Measurements from ENCODE around the gene KLHL10. TPM values are rescaled to one million over a fixed set of nuclear protein-coding genes. Genes with fewer than 3 reads are reported as not detected.
"Not testable (repeated sequence)": the region's sequence is repeated elsewhere in the genome, so short reads cannot be mapped to it uniquely, and the experiment has no call there.

KLHL10 gene
- total RNA-seq, 1 donor from 2014 or later: not detected

DNA sequence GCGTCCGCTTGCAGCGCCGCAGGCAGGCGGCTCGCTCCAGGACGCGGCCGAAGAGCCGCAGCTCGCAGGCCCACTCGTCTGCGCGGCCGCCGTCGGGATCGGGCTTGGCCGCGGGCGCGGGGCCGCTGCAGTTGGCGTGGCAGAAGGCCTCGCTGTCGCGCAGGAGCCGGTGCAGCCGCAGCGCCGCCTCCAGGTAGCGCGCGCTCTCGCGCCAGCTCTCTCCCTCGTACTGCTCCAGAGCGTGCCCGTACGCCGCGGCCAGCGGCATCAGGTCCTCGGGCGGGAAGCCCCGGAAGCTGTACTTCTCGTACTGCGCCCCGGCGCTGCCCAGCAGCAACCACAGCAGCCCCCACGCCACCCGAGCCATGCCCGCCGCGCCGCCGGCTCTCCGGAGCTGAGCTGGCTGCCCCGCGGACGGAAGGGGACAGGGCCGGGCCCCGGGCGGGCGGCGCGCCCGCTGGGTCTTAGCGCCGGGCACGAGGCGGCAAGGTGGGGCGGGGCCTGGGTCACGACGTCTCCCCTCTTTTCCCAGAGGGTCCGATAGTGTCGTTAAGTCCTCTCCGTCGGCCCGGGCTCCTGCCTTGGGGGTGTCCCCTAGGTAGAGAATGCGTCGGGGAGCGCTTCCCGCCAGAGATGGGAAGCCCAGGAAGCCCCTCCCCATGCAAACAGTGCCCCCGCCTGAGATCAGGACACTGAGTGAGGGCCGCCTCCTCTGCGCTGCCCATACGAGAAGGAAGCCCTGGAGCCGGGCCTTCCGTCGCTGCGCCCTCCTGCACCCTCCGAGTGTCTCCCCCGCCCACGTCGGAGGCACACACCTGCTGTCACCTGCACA lies 25.9 kb upstream of the KLHL10 start, which contains the start of gene P3H4:
Gene P3H4, minus strand, starts transcription at position 401 of the 832 bp plus-strand sequence. Its CDS starts 34 bp downstream, at position 367.
- ATAC-seq (peak; percentile 87), DNase-seq (ENCODE audit: missing footprints) (peak; percentile 88)
- intact Hi-C loops (cut with DNase I): loop anchor here (1.0 kb wide), 1 partner anchor 38 kb away; no protein-coding TSS in a partner anchor

DNA sequence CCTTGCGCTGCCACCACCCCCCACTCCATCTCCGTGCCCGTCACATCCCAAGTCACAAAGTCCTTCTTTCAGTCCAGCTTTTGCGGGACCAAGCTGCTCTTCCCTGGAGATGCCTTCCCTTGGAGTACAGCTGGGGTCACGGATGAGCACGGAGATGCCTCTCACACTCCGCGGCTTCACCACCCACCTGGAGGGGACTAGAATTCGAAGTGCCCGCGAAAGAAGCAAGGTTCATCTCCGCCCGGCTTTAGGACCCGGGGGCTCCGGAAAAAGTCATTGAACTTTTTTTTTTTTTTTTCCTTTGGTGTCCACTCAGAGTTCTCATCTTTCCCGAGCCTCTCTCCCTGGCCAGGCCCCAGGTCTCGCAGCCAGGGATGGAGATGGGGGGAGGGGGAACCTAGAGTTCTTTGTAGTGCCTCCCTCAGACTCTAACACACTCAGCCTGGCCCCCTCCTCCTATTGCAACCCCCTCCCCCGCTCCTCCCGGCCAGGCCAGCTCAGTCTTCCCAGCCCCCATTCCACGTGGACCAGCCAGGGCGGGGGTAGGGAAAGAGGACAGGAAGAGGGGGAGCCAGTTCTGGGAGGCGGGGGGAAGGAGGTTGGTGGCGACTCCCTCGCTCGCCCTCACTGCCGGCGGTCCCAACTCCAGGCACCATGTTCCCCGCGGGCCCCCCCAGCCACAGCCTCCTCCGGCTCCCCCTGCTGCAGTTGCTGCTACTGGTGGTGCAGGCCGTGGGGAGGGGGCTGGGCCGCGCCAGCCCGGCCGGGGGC lies 25.1 kb upstream of the KLHL10 start, which contains the start of gene FKBP10:
Gene FKBP10, plus strand, starts transcription at position 624 of the 771 bp plus-strand sequence. Its CDS starts 31 bp downstream, at position 655.
- DNase-seq (ENCODE audit: missing footprints): no peak
- intact Hi-C loops (cut with DNase I): no loop called here
- peak; percentile 55 for ATAC-seq

DNA sequence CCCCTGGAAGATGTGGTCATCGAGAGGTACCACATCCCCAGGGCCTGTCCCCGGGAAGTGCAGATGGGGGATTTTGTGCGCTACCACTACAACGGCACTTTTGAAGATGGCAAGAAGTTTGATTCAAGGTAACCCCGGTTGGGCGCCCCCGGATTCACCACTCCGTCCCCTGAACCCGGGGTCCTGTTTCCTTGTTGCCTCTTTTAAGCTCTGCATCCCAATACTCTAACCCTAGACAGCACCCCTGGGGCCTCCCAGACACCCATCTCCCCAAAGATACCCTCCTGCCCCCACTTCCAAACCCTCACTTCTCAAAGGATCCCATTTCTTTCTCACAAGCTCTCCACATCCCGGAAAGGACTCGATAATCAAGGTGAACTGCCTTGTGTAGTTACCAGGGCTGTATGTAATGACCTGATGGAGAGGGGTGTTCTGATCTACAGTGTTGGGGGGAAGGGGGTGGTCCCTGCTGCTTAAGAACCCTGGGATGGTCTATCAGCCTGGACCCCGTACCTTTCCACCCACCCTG lies 24.4 kb upstream of the KLHL10 start:
- no peak for DNase-seq (ENCODE audit: missing footprints)
- intact Hi-C loops (cut with DNase I): no loop called here
- no peak for ATAC-seq

DNA sequence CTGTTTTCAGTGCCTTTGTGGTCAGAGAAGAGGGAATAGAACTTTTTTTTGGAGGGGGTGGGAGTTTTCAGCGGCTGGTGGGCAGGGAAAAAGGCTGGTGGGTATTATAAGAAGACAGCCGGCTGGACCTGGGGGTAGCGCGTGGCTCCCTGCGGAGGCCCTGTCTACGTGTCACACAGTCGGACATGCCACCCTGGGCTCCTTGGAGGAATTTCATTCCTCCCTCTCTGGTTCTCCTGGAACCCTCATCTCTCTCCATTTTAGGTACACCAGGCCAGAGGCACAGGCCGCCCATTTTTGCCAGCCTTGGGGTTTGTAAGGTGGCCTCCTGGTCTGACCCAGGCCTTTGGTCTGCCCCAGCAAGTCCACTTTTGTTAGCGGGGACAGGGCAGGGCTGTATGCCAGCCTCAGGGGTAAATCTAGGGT lies 23.9 kb upstream of the KLHL10 start:
- ATAC-seq: no peak
- intact Hi-C loops (cut with DNase I): no loop called here
- DNase-seq (ENCODE audit: missing footprints): no peak

DNA sequence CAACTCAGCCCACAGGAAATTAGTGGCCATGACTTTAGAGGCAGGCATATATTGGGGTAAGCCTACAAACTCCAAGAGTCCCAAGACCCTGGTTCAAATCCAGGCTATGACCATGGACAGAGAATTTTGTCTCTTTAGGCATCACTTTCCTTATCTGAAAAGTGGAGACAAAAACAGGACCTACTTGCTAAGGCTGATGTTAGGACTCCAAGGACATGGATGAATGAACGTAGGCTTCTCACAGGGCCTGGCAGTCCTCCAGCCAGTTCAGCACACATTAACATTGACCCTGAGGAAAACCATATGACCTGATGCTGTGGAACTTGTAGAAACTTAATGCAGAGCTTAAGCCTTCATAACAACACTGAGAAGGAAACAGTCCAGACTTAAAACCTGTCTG lies 23.4 kb upstream of the KLHL10 start:
- ATAC-seq: no peak
- no peak for DNase-seq (ENCODE audit: missing footprints)
- intact Hi-C loops (cut with DNase I): no loop called here

DNA sequence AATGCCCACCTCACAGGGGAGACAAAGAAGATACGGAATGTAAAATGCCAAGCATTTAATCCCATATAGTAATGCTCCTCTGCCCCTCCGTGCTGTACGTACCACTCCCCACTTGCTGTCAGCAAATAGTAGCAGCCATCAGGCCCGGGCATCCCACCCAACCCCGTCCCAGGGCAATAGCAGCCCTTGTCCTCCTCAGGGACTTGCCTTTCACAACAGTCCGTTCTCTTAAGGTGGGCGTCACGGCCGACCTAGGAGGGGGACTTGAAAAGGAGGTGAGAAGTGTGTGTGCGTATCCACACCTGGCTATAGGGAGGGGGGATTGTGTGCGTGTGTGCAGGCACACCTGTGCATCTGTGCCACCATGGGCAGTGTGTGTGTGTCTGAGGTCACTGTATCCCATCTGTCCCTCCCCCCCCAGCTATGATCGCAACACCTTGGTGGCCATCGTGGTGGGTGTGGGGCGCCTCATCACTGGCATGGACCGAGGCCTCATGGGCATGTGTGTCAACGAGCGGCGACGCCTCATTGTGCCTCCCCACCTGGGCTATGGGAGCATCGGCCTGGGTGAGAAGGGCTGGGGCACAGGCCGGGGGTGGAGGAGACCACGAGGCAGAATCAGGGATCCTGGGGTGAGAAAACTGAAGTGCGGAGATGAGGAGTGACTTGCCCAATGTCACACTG lies 20.8 kb upstream of the KLHL10 start:
- intact Hi-C loops (cut with DNase I): no loop called here
- no peak for DNase-seq (ENCODE audit: missing footprints)
- no peak for ATAC-seq

DNA sequence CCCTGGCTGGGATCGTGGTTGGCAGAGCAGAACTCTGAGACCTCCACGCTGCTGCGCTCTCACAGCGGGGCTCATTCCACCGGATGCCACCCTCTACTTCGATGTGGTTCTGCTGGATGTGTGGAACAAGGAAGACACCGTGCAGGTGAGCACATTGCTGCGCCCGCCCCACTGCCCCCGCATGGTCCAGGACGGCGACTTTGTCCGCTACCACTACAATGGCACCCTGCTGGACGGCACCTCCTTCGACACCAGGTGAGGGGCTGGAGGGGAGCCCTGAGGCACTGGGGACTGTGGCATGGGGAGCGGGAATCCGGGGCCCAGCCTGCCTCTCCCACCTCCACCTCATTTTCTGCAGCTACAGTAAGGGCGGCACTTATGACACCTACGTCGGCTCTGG lies 19.6 kb upstream of the KLHL10 start:
- DNase-seq (ENCODE audit: missing footprints): no peak
- no peak for ATAC-seq
- intact Hi-C loops (cut with DNase I): no loop called here

DNA sequence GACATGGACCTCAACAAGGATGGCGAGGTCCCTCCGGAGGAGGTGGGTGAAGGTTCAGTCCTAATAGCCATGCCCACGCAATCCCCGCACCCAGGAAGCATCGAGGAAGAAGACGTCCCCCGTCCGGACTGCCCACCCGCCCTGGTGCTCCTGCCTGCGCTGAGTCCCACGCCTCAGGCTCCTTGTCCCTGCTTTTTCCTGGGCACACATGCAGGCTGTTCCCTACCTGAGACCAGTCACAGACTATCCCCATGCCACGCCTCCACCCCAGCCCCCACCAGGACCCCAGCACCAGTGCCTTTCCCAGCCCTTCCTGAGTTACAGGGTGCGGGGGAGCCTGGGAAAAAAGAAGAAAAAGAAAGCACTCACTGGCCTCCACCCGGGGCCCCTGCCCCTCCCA lies 15.8 kb upstream of the KLHL10 start:
- intact Hi-C loops (cut with DNase I): no loop called here
- ATAC-seq (no peak), DNase-seq (ENCODE audit: missing footprints) (no peak)

DNA sequence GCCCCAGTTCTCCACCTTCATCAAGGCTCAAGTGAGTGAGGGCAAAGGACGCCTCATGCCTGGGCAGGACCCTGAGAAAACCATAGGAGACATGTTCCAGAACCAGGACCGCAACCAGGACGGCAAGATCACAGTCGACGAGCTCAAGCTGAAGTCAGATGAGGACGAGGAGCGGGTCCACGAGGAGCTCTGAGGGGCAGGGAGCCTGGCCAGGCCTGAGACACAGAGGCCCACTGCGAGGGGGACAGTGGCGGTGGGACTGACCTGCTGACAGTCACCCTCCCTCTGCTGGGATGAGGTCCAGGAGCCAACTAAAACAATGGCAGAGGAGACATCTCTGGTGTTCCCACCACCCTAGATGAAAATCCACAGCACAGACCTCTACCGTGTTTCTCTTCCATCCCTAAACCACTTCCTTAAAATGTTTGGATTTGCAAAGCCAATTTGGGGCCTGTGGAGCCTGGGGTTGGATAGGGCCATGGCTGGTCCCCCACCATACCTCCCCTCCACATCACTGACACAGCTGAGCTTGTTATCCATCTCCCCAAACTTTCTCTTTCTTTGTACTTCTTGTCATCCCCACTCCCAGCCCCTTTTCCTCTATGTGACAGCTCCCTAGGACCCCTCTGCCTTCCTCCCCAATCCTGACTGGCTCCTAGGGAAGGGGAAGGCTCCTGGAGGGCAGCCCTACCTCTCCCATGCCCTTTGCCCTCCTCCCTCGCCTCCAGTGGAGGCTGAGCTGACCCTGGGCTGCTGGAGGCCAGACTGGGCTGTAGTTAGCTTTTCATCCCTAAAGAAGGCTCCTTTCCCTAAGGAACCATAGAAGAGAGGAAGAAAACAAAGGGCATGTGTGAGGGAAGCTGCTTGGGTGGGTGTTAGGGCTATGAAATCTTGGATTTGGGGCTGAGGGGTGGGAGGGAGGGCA lies 15.1 kb upstream of the KLHL10 start:
- no peak for DNase-seq (ENCODE audit: missing footprints)
- no peak for ATAC-seq
- intact Hi-C loops (cut with DNase I): no loop called here

DNA sequence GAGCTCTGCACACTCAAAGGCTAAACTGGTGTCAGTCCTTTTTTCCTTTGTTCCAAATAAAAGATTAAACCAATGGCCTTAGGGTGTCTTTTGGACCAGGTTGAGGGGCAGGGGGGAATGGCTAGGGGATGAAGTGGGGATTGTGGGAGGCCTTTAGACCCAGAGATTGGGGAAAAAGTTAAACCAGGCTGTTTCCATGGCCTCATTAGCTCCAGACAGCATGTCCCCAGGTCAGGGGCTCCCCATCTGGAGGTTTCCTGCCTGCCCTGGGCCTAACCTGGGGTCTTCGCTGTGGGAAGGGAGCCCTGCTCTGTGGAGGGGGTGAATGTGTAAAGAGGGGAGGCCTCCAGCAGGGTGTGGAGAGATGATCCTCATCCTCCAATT lies 14.5 kb upstream of the KLHL10 start:
- intact Hi-C loops (cut with DNase I): no loop called here
- ATAC-seq: no peak
- DNase-seq (ENCODE audit: missing footprints): no peak

DNA sequence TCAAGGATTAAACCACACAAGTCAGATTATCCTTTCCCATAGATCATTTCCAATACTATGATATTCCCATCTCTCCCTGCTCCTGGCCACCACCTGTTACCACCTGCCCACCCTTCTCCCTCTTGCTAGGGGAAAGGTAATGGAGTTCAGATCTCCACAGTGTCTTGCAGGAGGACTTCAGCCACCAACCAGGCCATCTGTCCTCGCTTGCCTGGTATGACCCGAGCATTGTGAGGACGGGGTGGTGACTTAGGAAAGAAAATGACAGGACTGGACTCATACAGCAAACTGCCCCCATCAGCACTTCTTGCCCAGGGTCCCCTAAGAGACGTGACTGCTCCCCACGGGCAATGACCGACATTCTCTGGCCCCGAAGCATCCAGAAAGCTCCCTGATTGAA lies 14.0 kb upstream of the KLHL10 start:
- DNase-seq (ENCODE audit: missing footprints): no peak
- ATAC-seq: no peak
- intact Hi-C loops (cut with DNase I): no loop called here

DNA sequence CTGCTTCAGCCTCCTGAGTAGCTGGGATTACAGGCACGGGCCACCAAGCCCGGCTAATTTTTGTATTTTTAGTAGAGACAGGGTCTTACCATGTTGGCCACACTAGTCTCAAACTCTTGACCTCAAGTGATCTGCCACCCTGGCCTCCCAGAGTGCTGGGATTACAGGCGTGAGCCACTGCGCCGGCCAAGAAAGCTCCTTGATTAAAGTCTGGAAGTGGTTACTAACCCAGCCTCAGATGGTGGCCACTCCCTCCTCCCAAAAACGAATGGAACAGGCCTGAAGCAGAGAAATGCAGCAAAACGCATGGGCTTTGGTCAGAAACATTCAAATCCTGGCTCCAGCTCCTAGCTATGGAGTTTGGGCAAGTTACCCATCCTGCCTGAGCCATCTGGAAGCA lies 13.5 kb upstream of the KLHL10 start:
- ATAC-seq: no peak
- intact Hi-C loops (cut with DNase I): no loop called here
- no peak for DNase-seq (ENCODE audit: missing footprints)

DNA sequence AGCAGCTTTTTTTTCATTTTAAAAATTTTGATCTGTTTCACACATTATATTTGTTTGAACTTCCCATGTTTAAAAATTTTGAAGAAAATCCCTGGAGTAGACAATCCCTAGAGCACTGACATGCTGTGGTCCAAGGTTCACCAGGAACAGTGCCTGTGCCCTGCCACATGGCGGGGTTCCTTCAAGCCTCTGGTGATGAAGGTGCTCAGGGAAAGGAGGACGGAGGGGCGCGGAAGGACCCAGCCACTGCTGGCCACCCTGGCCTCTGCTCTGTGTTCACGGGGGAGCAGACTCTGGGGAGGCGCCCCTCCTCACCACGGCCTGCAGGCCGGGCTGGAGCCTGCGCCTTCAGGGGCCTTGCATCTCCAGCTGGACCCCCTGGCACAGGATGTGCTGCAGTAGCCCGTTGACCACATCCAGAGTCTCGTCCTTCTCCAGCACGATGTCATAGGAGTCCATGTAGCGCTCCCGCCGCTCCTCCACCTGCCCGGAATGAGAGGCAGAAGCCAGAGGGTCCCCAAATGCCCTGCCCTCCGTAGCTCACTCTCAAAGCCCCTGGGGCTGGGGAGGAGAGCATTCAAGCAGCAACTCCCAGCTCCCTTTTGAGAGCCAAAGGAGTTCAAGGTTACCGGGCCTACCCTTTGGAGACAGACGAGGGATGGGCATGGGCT lies 12.3 kb upstream of the KLHL10 start:
- ATAC-seq (no peak), DNase-seq (ENCODE audit: missing footprints) (no peak)
- intact Hi-C loops (cut with DNase I): no loop called here

DNA sequence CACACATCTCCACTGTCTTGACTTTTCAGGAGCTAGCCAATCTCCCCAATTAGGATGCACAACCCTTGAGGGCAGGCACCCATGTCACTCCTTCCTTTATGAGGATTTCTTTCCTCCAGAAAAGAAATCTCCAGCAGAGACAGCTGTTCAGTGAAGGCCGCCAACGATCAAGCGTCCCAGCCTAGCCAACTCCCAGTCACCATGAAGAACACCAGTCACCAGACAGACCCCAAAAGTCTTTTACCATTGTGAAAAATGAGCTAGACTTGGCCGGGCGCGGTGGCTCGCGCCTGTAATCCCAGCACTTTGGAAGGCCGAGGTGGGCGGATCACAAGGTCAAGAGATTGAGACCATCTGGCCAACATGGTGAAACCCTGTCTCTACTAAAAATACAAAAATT lies 7.7 kb upstream of the KLHL10 start:
- DNase-seq (ENCODE audit: missing footprints); ATAC-seq; intact Hi-C loops (cut with DNase I): not testable (repeated sequence)

DNA sequence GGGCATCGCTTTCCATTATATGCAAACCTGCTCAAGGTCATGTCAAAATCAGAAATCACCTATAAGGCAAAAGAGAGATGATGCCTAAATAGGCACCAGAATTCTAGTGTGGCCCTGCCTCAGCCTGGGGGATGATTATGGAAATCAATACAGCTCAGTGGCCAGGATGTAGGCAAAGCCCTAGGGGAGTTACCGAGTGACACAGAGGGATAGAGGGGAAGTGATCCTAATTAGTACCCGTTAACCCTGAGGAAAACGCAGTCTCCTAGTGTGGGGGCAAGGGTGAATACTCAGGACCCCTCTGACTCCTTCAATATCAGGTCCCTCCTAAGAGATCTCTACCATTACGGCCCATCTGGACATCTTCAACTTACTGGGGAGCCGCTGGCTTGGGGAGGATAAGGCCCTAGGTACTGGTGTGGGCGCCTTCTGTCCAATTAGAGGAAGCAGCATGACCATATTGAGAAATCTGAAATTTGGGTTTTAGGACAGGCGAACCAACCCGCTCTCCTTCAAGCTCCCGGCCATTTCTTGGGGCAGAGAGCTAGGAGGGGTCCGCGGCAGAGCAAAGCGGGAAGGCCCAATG lies 2.3 kb upstream of the KLHL10 start:
- DNase-seq (ENCODE audit: missing footprints) (no peak), ATAC-seq (peak; percentile 58)
- intact Hi-C loops (cut with DNase I): no loop called here

DNA sequence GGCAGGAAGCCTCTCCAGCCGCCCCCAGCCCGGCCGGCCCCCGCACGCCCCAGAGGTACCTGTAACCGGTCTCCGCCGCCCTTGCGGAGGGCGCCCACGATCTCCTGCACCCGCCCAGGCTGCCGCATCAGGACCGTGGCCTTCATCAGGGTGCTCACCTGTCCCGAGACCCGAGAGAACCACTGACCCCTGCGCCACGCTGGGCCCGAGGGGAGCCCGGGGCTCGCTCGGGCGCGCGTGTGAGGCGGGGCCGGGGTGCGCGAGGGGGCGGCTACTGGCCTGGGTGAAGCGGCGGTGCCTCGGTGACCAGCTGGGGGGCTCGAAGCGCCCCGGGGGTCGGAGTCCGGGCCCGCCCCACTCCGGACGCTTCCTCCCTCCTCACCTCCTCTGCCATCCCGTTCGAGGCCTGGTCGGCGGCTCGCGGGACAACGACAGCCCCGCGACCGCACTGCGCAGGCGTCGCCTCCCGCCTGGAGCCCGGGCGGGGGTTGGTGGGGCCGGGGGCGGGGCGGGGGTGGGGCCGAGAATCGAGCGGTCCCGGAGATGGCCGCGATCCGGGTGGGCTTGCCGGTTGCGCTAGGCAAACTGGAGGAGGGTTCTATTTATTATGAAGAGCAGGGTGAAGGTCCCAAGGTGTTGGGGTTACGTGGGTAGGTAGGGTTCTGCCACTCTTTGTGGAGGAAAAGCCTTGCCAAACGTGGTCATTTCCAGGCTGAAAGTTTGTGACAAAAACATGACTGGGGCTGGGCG lies 1.6 kb upstream of the KLHL10 start, which contains the start of gene NT5C3B:
Gene NT5C3B, minus strand, starts transcription at position 433 of the 750 bp plus-strand sequence. Its CDS starts 39 bp downstream, at position 394.
- ATAC-seq (peak; percentile 94), DNase-seq (ENCODE audit: missing footprints) (peak; percentile 82)
- intact Hi-C loops (cut with DNase I): no loop called here

Measured in Right ventricle myocardium inferior (tissue), 1 donor.